Measurements from ENCODE around the gene TXLNG. TPM values are rescaled to one million over a fixed set of nuclear protein-coding genes. Genes with fewer than 3 reads are reported as not detected.
"Not testable (repeated sequence)": the region's sequence is repeated elsewhere in the genome, so short reads cannot be mapped to it uniquely, and the experiment has no call there.

The TXLNG gene
- polyA plus RNA-seq, 3 donors = 5.0 to 19.2 (median 11.0) TPM

GRCh38 chrX:16828124-16828908 lies 42.0 kb downstream of the TXLNG start:
- WGBS, 3 donors = 26 to 61% (median 59%) methylated on average over 6 of the region's 6 CpGs
- no peak overlapping the region for H3K27ac ChIP-seq (ENCODE audit: low read depth, low read length)

- 39 to 88% (median 87%) methylated on average over 5 of the region's 5 CpGs for WGBS, 3 donors
- H3K27ac ChIP-seq (ENCODE audit: low read depth, low read length) = no peak overlapping the region
These were observed 46.0 kb downstream of the TXLNG start for GRCh38 chrX:16832301-16832700.

- WGBS, 3 donors = 90 to 96% (median 95%) methylated on average over 6 of the region's 6 CpGs
- no peak overlapping the region for H3K27ac ChIP-seq (ENCODE audit: low read depth, low read length)
These were observed 48.5 kb downstream of the TXLNG start for GRCh38 chrX:16834806-16835205.

- no peak overlapping the region for H3K27ac ChIP-seq (ENCODE audit: low read depth, low read length)
- WGBS, 3 donors = 49 to 77% (median 72%) methylated on average over 8 to 9 of the region's 9 CpGs
These were observed 50.1 kb downstream of the TXLNG start for GRCh38 chrX:16836371-16836770.

- no peak overlapping the region for H3K27ac ChIP-seq (ENCODE audit: low read depth, low read length)
- 74 to 82% (median 75%) methylated on average over 11 of the region's 11 CpGs for WGBS, 3 donors
These were observed 52.2 kb downstream of the TXLNG start for GRCh38 chrX:16838202-16839066.

- 62 to 85% (median 75%) methylated on average over 5 of the region's 5 CpGs for WGBS, 3 donors
- no peak overlapping the region for H3K27ac ChIP-seq (ENCODE audit: low read depth, low read length)
These were observed 53.1 kb downstream of the TXLNG start for GRCh38 chrX:16839219-16839851.

- H3K27ac ChIP-seq (ENCODE audit: low read depth, low read length) = no peak overlapping the region
These were observed 53.7 kb downstream of the TXLNG start for GRCh38 chrX:16839852-16840460.

GRCh38 chrX:16842684-16843083 lies 56.4 kb downstream of the TXLNG start:
- H3K27ac ChIP-seq (ENCODE audit: low read depth, low read length) = no peak overlapping the region
- 41 to 88% (median 84%) methylated on average over 3 of the region's 3 CpGs for WGBS, 3 donors

More at GRCh38 chrX:16839852-16840460, 53.7 kb downstream of the TXLNG start:
- WGBS, 3 donors = 83 to 92% (median 87%) methylated on average over 14 of the region's 14 CpGs

GRCh38 chrX:16843208-16843909 lies 57.1 kb downstream of the TXLNG start:
- WGBS, 3 donors = 38 to 78% (median 56%) methylated on average over 3 of the region's 3 CpGs
- no peak overlapping the region for H3K27ac ChIP-seq (ENCODE audit: low read depth, low read length)

- H3K27ac ChIP-seq (ENCODE audit: low read depth, low read length) = no peak overlapping the region
- 75 to 82% (median 76%) methylated on average over 2 of the region's 2 CpGs for WGBS, 3 donors
These were observed 59.4 kb downstream of the TXLNG start for GRCh38 chrX:16845686-16846085.

- WGBS, 3 donors = 72 to 78% (median 77%) methylated on average over 6 of the region's 6 CpGs
- H3K27ac ChIP-seq (ENCODE audit: low read depth, low read length) = no peak overlapping the region
These were observed 62.3 kb downstream of the TXLNG start for GRCh38 chrX:16848541-16848940.

GRCh38 chrX:16851421-16851820 lies 65.2 kb downstream of the TXLNG start:
- WGBS, 3 donors = 52 to 73% (median 57%) methylated on average over 1 of the region's 1 CpG

GRCh38 chrX:16851827-16852226 lies 65.6 kb downstream of the TXLNG start:
- H3K27ac ChIP-seq (ENCODE audit: low read depth, low read length) = no peak overlapping the region
- WGBS, 3 donors = 93 to 98% (median 94%) methylated on average over 3 of the region's 3 CpGs

More at GRCh38 chrX:16851421-16851820, 65.2 kb downstream of the TXLNG start:
- H3K27ac ChIP-seq (ENCODE audit: low read depth, low read length) = no peak overlapping the region

- 90 to 98% (median 95%) methylated on average over 12 of the region's 12 CpGs for WGBS, 3 donors
These were observed 66.4 kb downstream of the TXLNG start for GRCh38 chrX:16852617-16853179.

GRCh38 chrX:16853537-16853936 lies 67.3 kb downstream of the TXLNG start:
- WGBS, 3 donors = 87 to 100% (median 91%) methylated on average over 3 of the region's 3 CpGs

More at GRCh38 chrX:16852617-16853179, 66.4 kb downstream of the TXLNG start:
- H3K27ac ChIP-seq (ENCODE audit: low read depth, low read length) = no peak overlapping the region

GRCh38 chrX:16855363-16856075 lies 69.3 kb downstream of the TXLNG start:
- H3K27ac ChIP-seq (ENCODE audit: low read depth, low read length) = no peak overlapping the region
- WGBS, 3 donors = 92 to 95% (median 93%) methylated on average over 4 to 5 of the region's 5 CpGs

More at GRCh38 chrX:16853537-16853936, 67.3 kb downstream of the TXLNG start:
- no peak overlapping the region for H3K27ac ChIP-seq (ENCODE audit: low read depth, low read length)

- H3K27ac ChIP-seq (ENCODE audit: low read depth, low read length) = not testable (repeated sequence)
- WGBS, 3 donors = 79 to 90% (median 83%) methylated on average over 2 of the region's 2 CpGs
These were observed 69.8 kb downstream of the TXLNG start for GRCh38 chrX:16856076-16856404.
